Activated CD4-positive, alpha-beta T cell treated with anti-CD3 and anti-CD28 coated beads, Interleukin-2, amount 50 U/mL, for 48 hours (primary cell): ENCODE data around the gene MRPL48.

Experiments
- DNase-seq, 2 experiments: peaks; one replicate each; pipeline ENCODE4 v3.0.0-alpha.2; 2020

MRPL48 gene

DNA sequence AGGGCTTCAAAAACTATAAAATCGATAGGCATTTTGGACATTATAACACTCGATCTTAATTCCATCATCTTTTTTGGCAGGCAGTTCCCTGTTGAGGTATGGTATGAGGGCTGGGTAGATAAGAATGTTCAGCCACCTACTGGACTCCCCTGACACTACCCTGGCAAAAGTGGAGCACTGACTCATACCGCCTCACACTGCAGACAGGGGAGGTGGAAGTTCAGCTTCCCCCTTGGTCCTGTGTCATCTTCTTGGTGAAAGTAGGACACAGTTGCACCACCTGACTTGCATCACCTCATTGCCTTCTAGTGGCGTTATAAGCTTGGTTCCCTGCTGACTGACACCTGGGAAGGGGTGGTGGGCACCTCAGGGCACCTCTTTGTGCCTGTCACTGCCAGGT, 119.5 kb downstream of the MRPL48 start:
- peak in 1 of 2 experiments; percentile 21 for DNase-seq

DNA sequence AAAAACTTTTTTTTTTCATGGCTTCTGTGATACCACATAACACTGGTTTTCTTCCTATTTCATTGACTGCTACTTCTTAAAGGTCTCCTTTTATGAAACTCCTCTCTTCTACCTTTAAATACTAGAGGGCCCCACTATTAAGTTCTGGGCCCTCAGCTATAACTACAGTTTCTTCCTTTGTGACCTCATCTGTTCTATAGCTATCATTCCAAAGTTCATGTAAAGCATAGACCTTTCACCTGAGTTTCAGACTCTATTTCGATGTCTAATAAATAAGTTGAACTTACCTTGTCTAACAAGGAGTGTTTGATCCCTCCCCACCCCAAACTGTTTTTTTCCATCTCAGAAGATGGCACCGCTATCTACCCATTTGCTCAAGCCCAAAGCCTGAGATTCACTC, 124.4 kb downstream of the MRPL48 start:
- no peak for DNase-seq

DNA sequence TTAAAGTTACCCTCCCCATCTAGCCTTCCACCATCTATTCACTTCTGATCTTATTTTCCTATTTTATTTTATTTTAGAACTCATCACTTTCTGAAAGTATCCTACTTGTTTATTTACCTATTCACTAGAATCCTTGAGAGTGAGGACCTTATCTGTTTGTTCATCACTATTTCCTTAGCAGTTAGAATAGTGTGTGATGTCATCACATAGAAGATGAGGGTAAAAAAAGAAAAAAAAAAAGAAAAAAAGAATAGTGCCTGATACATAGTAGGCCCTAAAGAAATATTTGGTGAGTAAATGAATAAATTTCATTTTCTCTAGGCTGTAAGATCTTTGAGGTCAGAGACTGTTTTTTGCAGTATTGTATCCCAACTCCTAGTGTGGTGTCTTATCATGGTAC, 125.8 kb downstream of the MRPL48 start:
- DNase-seq = no peak

DNA sequence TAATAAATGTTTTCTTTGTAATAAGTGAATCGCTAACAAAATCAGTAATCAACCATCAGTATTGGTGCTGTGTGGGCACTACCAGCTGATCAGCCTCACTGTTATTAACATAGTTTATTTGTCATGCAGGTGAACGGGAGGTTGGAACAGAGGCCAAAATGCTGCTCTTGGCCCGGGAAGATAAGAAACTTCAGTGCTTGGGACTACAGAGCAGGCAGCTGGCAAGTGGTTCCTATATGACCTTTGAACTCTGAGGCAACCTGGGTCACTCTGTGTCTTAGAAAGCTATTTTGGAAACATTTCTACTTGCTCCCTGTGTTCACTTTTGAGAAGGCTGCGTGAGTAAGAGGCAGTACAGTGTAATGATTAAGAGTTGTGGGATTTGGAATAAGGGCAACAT, 126.6 kb downstream of the MRPL48 start:
- DNase-seq = no peak
